Keratinocyte (primary cell): ENCODE results near the gene DIPK2B. TPM values are rescaled to one million over a fixed set of nuclear protein-coding genes. Genes with fewer than 3 reads are reported as not detected.

Experiments used
- DNase-seq: peaks from one replicate; pipeline ENCODE4 v3.0.0-alpha.2; 2011; ENCODE audit warnings: low read depth, missing footprints, low spot score
- FAIRE-seq: peaks from 2 replicates; lab custom pipeline; 2011; peaks lifted over from hg19 to GRCh38; lab: Jason Lieb, UNC
- H2AFZ ChIP-seq: 2 replicates; pipeline ENCODE4 v1.6.0; 2012; ENCODE audit warnings: low read length, control low read depth, inconsistent platforms; ENCODE audit not compliant: control insufficient read depth
- H3K27ac ChIP-seq: 2 replicates; pipeline ENCODE4 v1.5.1; 2011; ENCODE audit warnings: low read length; ENCODE audit not compliant: control insufficient read depth, insufficient read depth
- H3K27me3 ChIP-seq: 3 replicates; pipeline ENCODE4 v1.6.0; 2011; ENCODE audit warnings: low read length; ENCODE audit not compliant: control insufficient read depth, insufficient read depth; ENCODE audit errors: extremely low read depth
- H3K36me3 ChIP-seq, 2 experiments: 2 replicates in 1 of 2; 3 replicates in 1 of 2; pipeline ENCODE4 v1.5.1; 2011; ENCODE audit warnings: low read length in 2 of 2, mild to moderate bottlenecking in 1 of 2; ENCODE audit not compliant: control insufficient read depth in 2 of 2, insufficient read depth in 2 of 2; ENCODE audit errors: extremely low read depth in 1 of 2
- H3K4me1 ChIP-seq: 3 replicates; pipeline ENCODE4 v1.5.1; 2011; ENCODE audit warnings: low read length; ENCODE audit not compliant: control insufficient read depth, insufficient read depth; ENCODE audit errors: extremely low read depth
- H3K4me2 ChIP-seq: 3 replicates; pipeline ENCODE4 v1.6.0; 2011; ENCODE audit warnings: low read depth, low read length; ENCODE audit not compliant: control insufficient read depth, insufficient read depth; ENCODE audit errors: extremely low read depth
- H3K4me3 ChIP-seq, 3 experiments: fragments of 200-600 bp in 1 of 3; sonication (generic) in 1 of 3; 2 replicates in 2 of 3; 3 replicates in 1 of 3; pipeline ENCODE4 v1.5.1; 2011 to 2016; ENCODE audit warnings: low read length in 3 of 3, mild to moderate bottlenecking in 3 of 3, control low read depth in 2 of 3, inconsistent platforms in 1 of 3, low read depth in 1 of 3, mixed read lengths in 1 of 3, mixed run types in 1 of 3, moderate library complexity in 1 of 3; ENCODE audit not compliant: control insufficient read depth in 2 of 3, insufficient read depth in 2 of 3; ENCODE audit errors: extremely low read depth in 1 of 3
- H3K79me2 ChIP-seq: 2 replicates; pipeline ENCODE4 v1.6.0; 2012; ENCODE audit warnings: low read length; ENCODE audit not compliant: control insufficient read depth, insufficient read depth
- H3K9ac ChIP-seq: 3 replicates; pipeline ENCODE4 v1.6.0; 2011; ENCODE audit warnings: low read length; ENCODE audit not compliant: control insufficient read depth, insufficient read depth; ENCODE audit errors: extremely low read depth
- H3K9me1 ChIP-seq: 3 replicates; pipeline ENCODE4 v1.6.0; 2011; ENCODE audit warnings: low read length; ENCODE audit not compliant: control insufficient read depth, insufficient read depth; ENCODE audit errors: extremely low read depth
- H3K9me3 ChIP-seq: 2 replicates; pipeline ENCODE4 v1.5.1; 2012; ENCODE audit warnings: low read depth, low read length; ENCODE audit not compliant: control insufficient read depth
- H4K20me1 ChIP-seq: 3 replicates; pipeline ENCODE4 v1.6.0; 2011; ENCODE audit warnings: low read length; ENCODE audit not compliant: control insufficient read depth, insufficient read depth; ENCODE audit errors: extremely low read depth
- CTCF ChIP-seq, 3 experiments: IDR thresholded peaks in 1 of 3; conservative IDR thresholded peaks in 1 of 3; optimal IDR thresholded peaks in 1 of 3; 2 replicates in 2 of 3; 3 replicates in 1 of 3; pipeline versions ENCODE3 to v1.5.1; 2011; ENCODE audit warnings: low read length in 3 of 3, mild to moderate bottlenecking in 3 of 3, moderate library complexity in 2 of 3, control low read depth in 1 of 3, inconsistent platforms in 1 of 3; ENCODE audit not compliant: insufficient read depth in 2 of 3; ENCODE audit errors: extremely low read depth in 1 of 3
- EZH2 ChIP-seq: IDR thresholded peaks from one replicate; pipeline ENCODE4 v1.6.1; 2012; ENCODE audit warnings: inconsistent platforms, mild to moderate bottlenecking, low read length, moderate library complexity
- dilution Hi-C: fragments of 300-500 bp; cut with MboI; formaldehyde crosslinking; loops from one replicate; pipeline ENCODE4 v1.7.0; 2020; ENCODE audit warnings: low sequenced_read_pairs; ENCODE audit not compliant: extremely low pct_ligation_motif_present
- polyA minus RNA-seq, 3 experiments: library from RNA; depleted of rRNA, polyadenylated mRNA; stranded (reverse); fragments of >200 nt; gene quantifications; 1 replicate in 1 of 3; 2 replicates in 1 of 3; 3 replicates in 1 of 3; pipeline ENCODE4 v1.2.3, GENCODE V29; 2011
- polyA plus RNA-seq, 5 experiments: library from polyadenylated mRNA; depleted of rRNA in 3 of 5; stranded (reverse) in 3 of 5; stranded (forward) in 1 of 5; unstranded in 1 of 5; fragments of >200 nt; gene quantifications; 1 replicate in 1 of 5; 2 replicates in 3 of 5; 3 replicates in 1 of 5; pipeline versions ENCODE4 v1.2.1 to v1.2.3, GENCODE V29; 2011 to 2012; ENCODE audit warnings: missing spikeins in 2 of 5, low read depth in 1 of 5, low replicate concordance in 1 of 5

Gene DIPK2B
- polyA plus RNA-seq (not detected in 3 replicates), polyA minus RNA-seq (not detected in 3 replicates)
- polyA plus RNA-seq (2011; ENCODE audit: low read depth) = not detected
- not detected in 2 replicates for polyA plus RNA-seq (2011; cell fraction: cytosol; rRNA removed)
- polyA plus RNA-seq (2011; cell fraction: nucleus; rRNA removed) = not detected in 2 replicates
- polyA plus RNA-seq (2012; ENCODE audit: low replicate concordance) = not detected in 2 replicates
- polyA minus RNA-seq (2011; cell fraction: cytosol; rRNA and poly(A)+ RNA removed) = not detected
- polyA minus RNA-seq (2011; cell fraction: nucleus; rRNA and poly(A)+ RNA removed) = not detected in 2 replicates

GRCh38 chrX:45200741-45201234 is at the start of gene DIPK2B:
TSS of gene DIPK2B (minus strand) at chrX:45200876. CDS start at chrX:45200826, 50 bp downstream.
- dilution Hi-C loops = no loop called here
- no peaks in the 10 kb centered on the region for H3K79me2 ChIP-seq
- H3K27me3 ChIP-seq = peaks cover 44% of the 10 kb centered on the region
- FAIRE-seq (no peak), DNase-seq (no peak)
- TF ChIP-seq EZH2 (no peak), CTCF (optimal IDR thresholded peaks at IDR 0.05 in 1 of 3, IDR thresholded peaks at IDR 0.05 in 1 of 3, conservative IDR thresholded peaks at IDR 0.05 in 1 of 3; ENCODE audit: extremely low read depth in 1 of 3, insufficient read depth in 2 of 3, low read length in 3 of 3) (no peak)
- H3K27ac ChIP-seq = no peak within 1 kb of the TSS
- no peak within 1 kb of the TSS for H3K4me3 ChIP-seq
- H3K4me2 ChIP-seq = no peak within 1 kb of the TSS
- no peaks in the 10 kb centered on the region for H4K20me1 ChIP-seq
- H3K9me3 ChIP-seq = no peaks in the 10 kb centered on the region
- H3K36me3 ChIP-seq = no peaks in the 10 kb centered on the region
- H2AFZ ChIP-seq = no peak within 1 kb of the TSS
- H3K4me1 ChIP-seq = no peaks in the 10 kb centered on the region
- no peaks in the 10 kb centered on the region for H3K9me1 ChIP-seq
- H3K9ac ChIP-seq = no peak within 1 kb of the TSS

DNA sequence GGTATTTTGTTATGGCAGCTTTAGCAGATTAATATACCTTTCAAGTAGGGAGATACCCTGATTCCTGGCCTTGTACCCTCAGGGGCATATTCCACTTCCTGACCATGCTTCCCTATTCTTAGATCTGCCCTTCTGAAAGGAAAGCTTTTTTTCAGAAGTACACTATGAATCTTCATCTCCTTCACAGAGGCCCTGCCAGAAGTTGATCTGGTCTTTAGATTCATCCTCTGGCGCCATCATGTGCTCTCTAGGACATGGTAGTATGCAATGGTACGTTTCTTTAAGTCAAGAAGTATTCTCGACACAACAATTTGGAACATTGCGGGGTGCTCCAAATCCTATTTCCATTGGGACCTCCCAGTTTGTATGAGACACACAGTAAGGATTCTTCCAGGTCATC is 39.6 kb upstream of the DIPK2B start:
- Histone ChIP-seq H3K79me2 (no peaks in the 10 kb centered on the region), H3K9me3 (no peaks in the 10 kb centered on the region), H3K27ac (no peak overlapping the region), H3K9me1 (no peaks in the 10 kb centered on the region), H3K27me3 (peaks cover 18% of the 10 kb centered on the region), H3K36me3 (no peaks in the 10 kb centered on the region), H3K9ac (no peak overlapping the region), H2AFZ (no peak overlapping the region), H4K20me1 (no peaks in the 10 kb centered on the region), H3K4me3 (no peak overlapping the region), H3K4me1 (no peaks in the 10 kb centered on the region), H3K4me2 (no peak overlapping the region)
- dilution Hi-C loops = no loop called here
- TF ChIP-seq EZH2 (no peak), CTCF (optimal IDR thresholded peaks at IDR 0.05 in 1 of 3, IDR thresholded peaks at IDR 0.05 in 1 of 3, conservative IDR thresholded peaks at IDR 0.05 in 1 of 3; ENCODE audit: extremely low read depth in 1 of 3, insufficient read depth in 2 of 3, low read length in 3 of 3) (no peak)
- FAIRE-seq = no peak
- DNase-seq = no peak
